ENCODE measurements around the gene PGC.

DNA sequence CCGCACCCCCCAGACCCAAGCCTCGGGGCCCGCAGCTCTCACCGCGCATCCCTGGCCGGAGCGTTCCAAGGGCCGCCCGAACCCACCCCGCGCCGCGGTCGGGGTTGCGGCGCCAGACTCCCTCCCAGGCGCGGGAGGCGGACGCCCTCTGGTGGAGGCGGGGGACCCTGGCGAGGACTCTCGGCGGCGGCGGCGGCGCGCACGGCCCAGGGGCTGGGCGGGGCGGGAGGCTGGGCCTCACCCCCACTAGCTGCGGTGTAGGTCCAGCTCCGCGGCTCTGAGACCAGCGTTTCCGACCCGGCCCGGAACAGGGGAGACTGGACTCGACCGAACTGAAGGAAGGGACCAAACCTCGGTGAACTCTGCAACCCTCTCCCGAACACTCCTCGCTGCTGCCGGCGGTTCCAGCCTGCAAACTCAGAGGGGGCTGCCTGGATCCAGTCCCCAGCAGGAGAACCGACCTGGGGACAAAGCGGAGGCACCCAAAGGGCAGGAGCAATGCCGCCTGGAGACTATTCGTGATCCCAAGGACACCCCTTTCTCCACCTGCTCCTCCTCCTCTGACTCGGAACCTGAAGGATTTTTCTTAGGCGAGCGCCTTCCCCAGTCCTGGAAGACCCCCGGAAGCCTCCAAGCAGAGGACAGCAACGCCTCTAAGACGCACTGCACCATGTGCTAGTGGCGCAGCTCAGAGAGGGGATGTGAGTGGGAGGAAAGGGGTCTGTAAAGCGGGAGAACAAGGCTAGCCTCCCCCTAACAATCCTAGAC lies 39.4 kb upstream of the PGC start:
- no peak for TF ChIP-seq JUN (CRISPR knock-in tag; IDR thresholded peaks at IDR 0.05)
- no peak for TF ChIP-seq CREB1 (CRISPR knock-in tag; IDR thresholded peaks at IDR 0.05)
- TF ChIP-seq, protein P1, sequence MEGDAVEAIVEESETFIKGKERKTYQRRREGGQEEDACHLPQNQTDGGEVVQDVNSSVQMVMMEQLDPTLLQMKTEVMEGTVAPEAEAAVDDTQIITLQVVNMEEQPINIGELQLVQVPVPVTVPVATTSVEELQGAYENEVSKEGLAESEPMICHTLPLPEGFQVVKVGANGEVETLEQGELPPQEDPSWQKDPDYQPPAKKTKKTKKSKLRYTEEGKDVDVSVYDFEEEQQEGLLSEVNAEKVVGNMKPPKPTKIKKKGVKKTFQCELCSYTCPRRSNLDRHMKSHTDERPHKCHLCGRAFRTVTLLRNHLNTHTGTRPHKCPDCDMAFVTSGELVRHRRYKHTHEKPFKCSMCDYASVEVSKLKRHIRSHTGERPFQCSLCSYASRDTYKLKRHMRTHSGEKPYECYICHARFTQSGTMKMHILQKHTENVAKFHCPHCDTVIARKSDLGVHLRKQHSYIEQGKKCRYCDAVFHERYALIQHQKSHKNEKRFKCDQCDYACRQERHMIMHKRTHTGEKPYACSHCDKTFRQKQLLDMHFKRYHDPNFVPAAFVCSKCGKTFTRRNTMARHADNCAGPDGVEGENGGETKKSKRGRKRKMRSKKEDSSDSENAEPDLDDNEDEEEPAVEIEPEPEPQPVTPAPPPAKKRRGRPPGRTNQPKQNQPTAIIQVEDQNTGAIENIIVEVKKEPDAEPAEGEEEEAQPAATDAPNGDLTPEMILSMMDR (IDR thresholded peaks at IDR 0.05), result no peak; the same call in none of the 2 replicates
- TF ChIP-seq ZNF121 (CRISPR knock-in tag; IDR thresholded peaks at IDR 0.05), result no peak
- TF ChIP-seq NFE2L1 (CRISPR knock-in tag; IDR thresholded peaks at IDR 0.05), result peak; percentile 31; the same call in 1 of the 2 replicates
- no peak for TF ChIP-seq TEAD4 (CRISPR knock-in tag; IDR thresholded peaks at IDR 0.05)
- no peak for TF ChIP-seq IRF2 (CRISPR knock-in tag; IDR thresholded peaks at IDR 0.05; ENCODE audit: borderline replicate concordance, low read depth)
- TF ChIP-seq, protein P2, sequence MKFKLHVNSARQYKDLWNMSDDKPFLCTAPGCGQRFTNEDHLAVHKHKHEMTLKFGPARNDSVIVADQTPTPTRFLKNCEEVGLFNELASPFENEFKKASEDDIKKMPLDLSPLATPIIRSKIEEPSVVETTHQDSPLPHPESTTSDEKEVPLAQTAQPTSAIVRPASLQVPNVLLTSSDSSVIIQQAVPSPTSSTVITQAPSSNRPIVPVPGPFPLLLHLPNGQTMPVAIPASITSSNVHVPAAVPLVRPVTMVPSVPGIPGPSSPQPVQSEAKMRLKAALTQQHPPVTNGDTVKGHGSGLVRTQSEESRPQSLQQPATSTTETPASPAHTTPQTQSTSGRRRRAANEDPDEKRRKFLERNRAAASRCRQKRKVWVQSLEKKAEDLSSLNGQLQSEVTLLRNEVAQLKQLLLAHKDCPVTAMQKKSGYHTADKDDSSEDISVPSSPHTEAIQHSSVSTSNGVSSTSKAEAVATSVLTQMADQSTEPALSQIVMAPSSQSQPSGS (CRISPR knock-in tag; IDR thresholded peaks at IDR 0.05; ENCODE audit: borderline replicate concordance, low read depth), result no peak
- peak; percentile 74 for TF ChIP-seq SP1 (CRISPR knock-in tag; conservative IDR thresholded peaks at IDR 0.05)
